HK-2 (cell line): ENCODE data around the gene NAXD.
A peak's percentile ranks its signal among the peaks of the same experiment; 100 is the strongest.
"Not testable (repeated sequence)": the region's sequence is repeated elsewhere in the genome, so short reads cannot be mapped to it uniquely, and the experiment has no call there.

Source experiments
- DNase-seq: peaks from one replicate; pipeline ENCODE4 v3.0.0-alpha.2; 2018; ENCODE audit not compliant: unreplicated experiment

Gene NAXD

GRCh38 chr13:110627761-110628476 lies 12.6 kb downstream of the NAXD start:
- DNase-seq, result no peak

- no peak for DNase-seq
Observed at GRCh38 chr13:110628477-110628793, 13.1 kb downstream of the NAXD start.

- DNase-seq, result no peak
Observed at GRCh38 chr13:110628952-110629701, 13.8 kb downstream of the NAXD start.

- no peak for DNase-seq
Observed at GRCh38 chr13:110629735-110630134, 14.4 kb downstream of the NAXD start.

GRCh38 chr13:110630566-110631119 lies 15.3 kb downstream of the NAXD start:
- no peak for DNase-seq

- not testable (repeated sequence) for DNase-seq
Observed at GRCh38 chr13:110632255-110632654, 16.9 kb downstream of the NAXD start.

- DNase-seq, result no peak
Observed at GRCh38 chr13:110633776-110634175, 18.4 kb downstream of the NAXD start.

GRCh38 chr13:110634558-110634957 lies 19.2 kb downstream of the NAXD start:
- peak; percentile 70 for DNase-seq

GRCh38 chr13:110635405-110636002 lies 20.2 kb downstream of the NAXD start:
- no peak for DNase-seq

- no peak for DNase-seq
Observed at GRCh38 chr13:110636053-110636475, 20.7 kb downstream of the NAXD start.

- no peak for DNase-seq
Observed at GRCh38 chr13:110636701-110637201, 21.4 kb downstream of the NAXD start.

- no peak for DNase-seq
Observed at GRCh38 chr13:110637275-110637674, 21.9 kb downstream of the NAXD start.

- DNase-seq, result no peak
Observed at GRCh38 chr13:110637747-110638146, 22.4 kb downstream of the NAXD start.

GRCh38 chr13:110638257-110638656 lies 22.9 kb downstream of the NAXD start:
- DNase-seq, result no peak

GRCh38 chr13:110638814-110639806 lies 23.8 kb downstream of the NAXD start:
- no peak for DNase-seq

GRCh38 chr13:110639935-110640334 lies 24.6 kb downstream of the NAXD start:
- DNase-seq, result no peak

GRCh38 chr13:110640591-110641029 lies 25.3 kb downstream of the NAXD start:
- no peak for DNase-seq

- DNase-seq, result no peak
Observed at GRCh38 chr13:110641055-110642015, 26.0 kb downstream of the NAXD start.

GRCh38 chr13:110642291-110642981 lies 27.1 kb downstream of the NAXD start:
- DNase-seq, result no peak
